Gastrocnemius medialis (tissue), 4 donors: Measurements from ENCODE around the gene OBSCN.

Experiments
- POLR2A ChIP-seq, 2 donors: fragments of 450-650 bp; IDR thresholded peaks; one replicate each; pipeline ENCODE4 v1.6.1; 2017; ENCODE audit warnings: antibody characterized with exemption in 2 of 2, mild to moderate bottlenecking in 2 of 2, moderate library complexity in 2 of 2
- TF ChIP-seq, protein P1 (sequence below), 5 experiments: fragments of 450-650 bp in 3 of 5; fragments of 200-600 bp in 2 of 5; sonication (generic) in 2 of 5; IDR thresholded peaks in 4 of 5; conservative IDR thresholded peaks in 1 of 5; 1 replicate in 4 of 5; 2 replicates in 1 of 5; pipeline ENCODE4 v1.5.1; 2016 to 2019; ENCODE audit warnings: antibody characterized with exemption in 5 of 5, mild to moderate bottlenecking in 3 of 5, moderate library complexity in 3 of 5

DNA sequence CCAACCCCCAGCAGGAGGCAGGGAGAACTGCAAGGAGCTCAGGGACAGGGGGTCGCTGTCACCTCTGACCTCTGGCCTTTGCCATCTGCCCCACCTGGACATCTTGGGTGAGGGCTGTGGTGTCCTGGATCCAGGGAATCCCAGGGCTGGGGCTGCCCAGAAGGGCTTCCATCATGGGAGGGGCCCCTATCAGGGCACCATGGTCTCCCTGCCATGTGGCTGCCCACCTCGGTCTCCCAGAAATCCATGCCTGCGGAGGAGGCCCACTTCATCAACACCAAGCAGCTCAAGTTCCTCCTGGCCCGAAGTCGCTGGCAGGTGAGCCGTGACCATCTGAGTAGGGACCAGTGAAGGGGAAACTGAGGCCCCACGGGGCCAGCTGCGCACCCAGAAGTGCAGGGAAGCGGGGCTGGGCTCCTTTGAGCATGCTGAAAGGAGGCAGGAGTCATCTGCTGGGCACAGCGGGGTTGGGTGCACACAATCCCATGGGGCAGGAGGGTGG, 162.6 kb downstream of the OBSCN start:
- TF ChIP-seq, protein P1, sequence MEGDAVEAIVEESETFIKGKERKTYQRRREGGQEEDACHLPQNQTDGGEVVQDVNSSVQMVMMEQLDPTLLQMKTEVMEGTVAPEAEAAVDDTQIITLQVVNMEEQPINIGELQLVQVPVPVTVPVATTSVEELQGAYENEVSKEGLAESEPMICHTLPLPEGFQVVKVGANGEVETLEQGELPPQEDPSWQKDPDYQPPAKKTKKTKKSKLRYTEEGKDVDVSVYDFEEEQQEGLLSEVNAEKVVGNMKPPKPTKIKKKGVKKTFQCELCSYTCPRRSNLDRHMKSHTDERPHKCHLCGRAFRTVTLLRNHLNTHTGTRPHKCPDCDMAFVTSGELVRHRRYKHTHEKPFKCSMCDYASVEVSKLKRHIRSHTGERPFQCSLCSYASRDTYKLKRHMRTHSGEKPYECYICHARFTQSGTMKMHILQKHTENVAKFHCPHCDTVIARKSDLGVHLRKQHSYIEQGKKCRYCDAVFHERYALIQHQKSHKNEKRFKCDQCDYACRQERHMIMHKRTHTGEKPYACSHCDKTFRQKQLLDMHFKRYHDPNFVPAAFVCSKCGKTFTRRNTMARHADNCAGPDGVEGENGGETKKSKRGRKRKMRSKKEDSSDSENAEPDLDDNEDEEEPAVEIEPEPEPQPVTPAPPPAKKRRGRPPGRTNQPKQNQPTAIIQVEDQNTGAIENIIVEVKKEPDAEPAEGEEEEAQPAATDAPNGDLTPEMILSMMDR (IDR thresholded peaks at IDR 0.05 in 4 of 5, conservative IDR thresholded peaks at IDR 0.05 in 1 of 5), result no peak
- TF ChIP-seq POLR2A (IDR thresholded peaks at IDR 0.05), result no peak
